Fibroblast of peridontal ligament (primary cell): Measurements from ENCODE around the gene TBX20.
"Not testable (repeated sequence)": the region's sequence is repeated elsewhere in the genome, so short reads cannot be mapped to it uniquely, and the experiment has no call there.

Source experiments
- DNase-seq: peaks from one replicate; pipeline ENCODE4 v3.0.0-alpha.2; 2010; ENCODE audit errors: extremely low read depth

Gene TBX20

DNA sequence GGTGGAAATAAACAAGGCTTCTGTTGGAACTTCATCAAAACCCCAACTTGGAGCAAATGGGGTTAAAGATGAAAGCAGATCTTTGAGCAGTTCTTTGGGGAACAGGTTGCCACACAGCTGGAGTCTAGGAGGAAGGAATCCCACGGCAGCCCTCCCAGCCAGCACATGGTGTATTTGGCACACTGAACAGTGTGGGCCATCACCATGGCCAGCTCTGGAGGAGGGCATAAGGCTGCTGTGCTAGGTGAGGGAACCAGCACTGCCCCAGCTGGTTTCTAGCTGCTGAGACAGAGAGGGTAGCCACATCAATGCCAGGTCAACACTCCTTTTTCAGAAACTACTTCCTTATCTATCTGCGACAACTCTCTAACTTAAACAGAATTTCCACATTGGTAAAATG lies 33.7 kb downstream of the TBX20 start:
- not testable (repeated sequence) for DNase-seq

DNA sequence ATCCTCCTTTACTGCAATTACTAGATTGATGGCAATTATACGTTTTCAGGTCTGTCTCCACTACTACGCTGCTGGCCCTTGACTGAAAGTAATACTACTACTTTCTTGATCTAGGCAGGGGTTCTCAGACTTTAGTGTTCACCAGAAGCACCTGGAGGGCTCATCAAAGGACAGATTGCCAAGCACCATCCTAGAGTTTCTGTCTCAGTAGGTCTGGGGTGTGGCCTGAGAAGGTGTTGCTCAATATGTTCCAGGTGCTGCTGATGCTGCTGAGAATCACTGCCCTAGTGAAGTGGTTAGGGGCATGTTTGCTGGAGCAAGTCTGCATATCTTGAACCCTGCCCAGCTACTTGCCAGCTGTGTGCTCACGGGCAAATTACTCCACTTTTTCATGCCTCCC lies 37.9 kb downstream of the TBX20 start:
- DNase-seq: not testable (repeated sequence)

DNA sequence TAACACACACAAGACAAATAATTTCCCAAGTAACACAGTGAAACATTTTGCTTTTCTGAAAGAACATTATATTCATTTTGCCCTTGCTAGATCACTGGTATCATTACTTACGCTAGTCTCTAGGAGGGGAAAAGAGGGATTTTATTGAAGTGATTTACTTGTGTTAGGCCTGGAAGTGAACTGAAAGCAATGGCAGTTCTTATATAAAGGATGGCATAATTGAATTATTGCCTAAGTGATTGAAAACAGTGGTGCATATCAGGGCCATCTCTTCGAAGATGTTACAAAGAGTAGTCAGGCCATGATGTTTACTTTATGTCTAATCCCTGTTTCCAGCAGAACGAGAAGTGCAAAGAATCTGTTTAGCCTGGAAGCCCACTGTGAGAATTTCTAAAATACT lies 38.8 kb downstream of the TBX20 start:
- DNase-seq: not testable (repeated sequence)

DNA sequence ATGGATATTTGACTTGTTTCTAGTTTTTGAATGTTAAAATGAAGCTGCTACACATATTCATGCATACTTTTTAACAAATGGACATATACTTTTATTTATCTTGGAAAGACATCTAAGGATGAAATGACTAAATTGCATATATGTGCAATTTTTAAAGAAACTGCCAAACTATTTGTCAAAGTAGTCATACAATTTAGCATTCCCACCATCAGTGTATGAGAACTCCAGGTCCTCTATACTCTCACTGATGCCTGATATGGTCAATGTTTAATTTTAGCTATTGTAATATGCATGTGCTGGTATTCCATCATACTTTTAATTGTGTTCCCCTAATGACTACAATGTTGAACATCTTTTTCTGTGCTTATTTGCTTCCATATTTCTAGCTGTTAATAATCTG lies 47.0 kb downstream of the TBX20 start:
- not testable (repeated sequence) for DNase-seq

DNA sequence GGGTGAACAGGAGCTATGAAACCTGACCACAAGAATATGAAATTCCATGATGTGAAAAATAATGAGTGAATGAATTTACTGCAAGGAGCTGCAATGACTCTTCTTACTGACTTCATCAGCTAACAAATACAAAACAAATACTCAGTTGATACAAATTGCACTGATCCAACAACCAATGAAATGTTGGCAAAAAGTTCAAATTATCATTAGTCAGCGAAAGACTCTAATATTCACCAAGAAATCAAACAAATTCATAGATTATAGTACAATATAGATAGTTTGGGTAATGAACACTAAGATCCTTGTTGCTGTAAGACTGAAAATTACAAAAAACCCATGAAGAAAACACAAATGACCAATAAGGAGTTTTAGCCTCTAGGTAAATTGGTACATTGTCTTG lies 49.0 kb downstream of the TBX20 start:
- not testable (repeated sequence) for DNase-seq

DNA sequence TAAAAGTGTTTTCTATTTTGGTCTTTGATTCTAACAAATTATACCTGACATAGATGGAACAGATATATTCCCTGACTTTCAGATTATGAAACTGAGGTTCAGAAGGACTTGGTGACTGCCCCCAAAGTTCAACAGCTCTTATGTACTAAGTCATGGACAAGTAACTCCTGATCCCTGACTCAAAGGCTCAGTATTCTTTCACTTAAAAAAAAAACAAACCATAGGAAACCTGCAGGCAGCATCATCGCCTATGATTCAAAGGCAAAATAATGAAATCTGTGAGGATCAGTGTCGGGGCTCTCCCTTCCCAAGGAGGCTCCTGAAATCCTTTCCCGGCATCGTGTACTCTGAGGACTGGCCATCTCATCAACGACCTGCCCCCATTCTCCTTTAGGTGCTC lies 49.9 kb downstream of the TBX20 start:
- DNase-seq: not testable (repeated sequence)

DNA sequence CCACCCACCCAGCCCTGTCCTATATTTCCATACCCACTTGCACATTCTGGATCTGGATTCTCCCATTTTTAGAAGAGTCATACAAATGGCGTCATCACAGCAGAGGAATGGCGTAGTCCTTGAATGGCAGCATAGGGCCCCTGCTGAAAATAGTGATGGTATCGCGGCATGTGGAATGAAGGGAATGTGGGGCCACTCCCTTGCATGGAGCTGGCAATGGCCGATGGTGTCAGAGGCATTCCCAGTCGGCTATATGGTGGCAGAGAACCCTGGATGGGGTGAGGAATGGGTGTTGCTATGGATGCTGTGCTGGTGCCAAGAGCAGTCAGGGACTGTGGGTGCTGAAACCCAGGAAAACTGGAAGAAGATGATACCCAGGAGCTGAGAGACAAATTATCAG lies 51.5 kb downstream of the TBX20 start:
- DNase-seq: not testable (repeated sequence)

DNA sequence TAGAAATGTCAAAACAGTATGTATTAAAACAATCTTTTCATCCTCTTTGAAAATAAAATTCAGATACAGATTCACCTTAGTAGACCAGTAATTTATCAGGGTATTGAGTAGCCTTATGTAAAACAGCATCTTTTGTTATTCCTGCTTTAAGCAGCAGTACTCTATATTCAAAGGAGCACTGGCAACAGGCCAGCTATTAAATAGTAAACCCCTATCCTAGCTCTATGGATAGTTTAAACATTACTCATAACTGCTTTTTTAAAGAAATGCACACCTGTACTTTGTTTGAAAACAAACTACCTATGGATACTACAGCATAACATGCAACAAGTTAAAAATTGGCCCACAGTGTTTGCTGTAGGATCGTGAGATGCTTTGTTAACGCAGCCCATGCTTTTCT lies 53.7 kb downstream of the TBX20 start:
- DNase-seq: not testable (repeated sequence)

DNA sequence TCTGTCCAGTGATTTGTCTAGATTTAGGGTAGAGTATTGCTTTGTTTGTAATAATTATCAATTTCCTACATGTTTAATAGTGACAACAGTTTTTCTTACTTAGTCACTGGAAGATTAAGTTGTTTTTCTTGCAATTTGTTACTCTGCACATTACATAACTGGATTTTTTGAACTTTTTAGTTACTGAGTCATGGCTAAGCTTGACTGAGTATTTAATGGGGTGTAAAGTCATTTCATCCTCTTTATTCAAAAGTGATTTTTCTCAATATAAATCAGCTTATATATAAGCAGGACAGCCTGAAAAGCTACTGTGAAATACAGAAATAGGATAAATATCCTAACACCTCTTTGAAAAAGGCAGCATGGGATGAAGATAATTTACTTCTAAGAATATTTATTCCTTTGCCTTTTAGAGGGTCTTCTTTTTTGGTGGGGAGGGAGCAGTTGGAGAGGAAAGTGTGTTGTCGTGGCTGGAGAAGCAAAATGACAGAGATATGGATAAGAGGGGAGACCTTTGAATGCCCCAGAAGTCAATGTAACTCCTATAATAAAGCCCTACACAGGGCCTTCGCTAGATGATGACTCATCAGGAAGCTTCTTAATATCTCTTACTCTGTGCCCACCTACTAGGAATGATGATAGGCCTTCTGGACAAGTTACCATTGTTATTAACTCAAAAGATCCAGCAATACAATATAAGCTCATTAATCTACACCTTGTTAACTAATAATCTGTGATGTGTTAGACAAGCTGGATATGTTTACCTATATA lies 55.3 kb downstream of the TBX20 start:
- peak; percentile 16 for DNase-seq

DNA sequence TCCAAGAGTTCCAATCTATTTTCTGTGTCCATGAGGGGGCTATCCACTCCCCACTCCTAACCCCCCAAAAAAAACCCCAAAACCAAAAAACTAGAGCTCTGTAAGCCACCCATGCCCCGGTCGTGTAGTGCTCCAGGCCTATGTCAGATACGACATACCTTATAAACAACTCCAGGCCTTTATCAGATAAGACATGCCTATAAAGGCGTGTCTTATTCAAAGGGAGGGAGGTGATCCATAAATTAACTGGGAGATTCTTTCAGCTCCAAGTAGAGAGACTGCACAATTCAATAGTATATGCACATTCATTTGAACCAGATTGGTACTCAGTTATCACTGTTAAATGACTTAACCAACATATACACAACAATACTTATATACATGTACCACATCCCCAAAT lies 62.3 kb downstream of the TBX20 start:
- not testable (repeated sequence) for DNase-seq

DNA sequence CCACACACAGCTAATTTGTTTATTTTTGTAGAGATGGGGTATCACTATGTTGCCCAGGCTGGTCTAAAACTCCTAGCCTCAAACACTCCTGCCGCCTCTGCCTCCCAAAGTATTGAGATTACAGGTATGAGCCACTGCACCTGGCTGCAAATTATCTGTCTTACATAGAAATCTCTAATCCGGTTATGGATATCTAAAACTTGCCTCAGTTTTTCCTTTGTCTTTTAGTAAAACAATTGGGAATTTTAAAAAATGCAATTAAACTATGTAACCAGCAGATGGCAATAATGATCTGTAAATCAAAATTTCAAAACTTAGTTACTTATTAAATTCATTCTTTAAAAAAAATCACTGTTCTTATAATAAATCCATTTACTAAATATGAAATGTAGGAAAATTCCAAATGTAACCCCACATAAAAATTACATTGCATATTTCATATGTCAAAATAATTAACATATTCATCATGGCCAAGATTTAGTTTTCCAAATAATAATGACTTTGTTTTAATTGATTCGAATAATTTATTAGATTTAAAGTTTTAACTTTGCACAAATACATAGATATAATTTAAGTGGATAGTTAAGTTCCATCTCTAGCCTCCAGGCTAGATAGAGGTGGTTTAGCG lies 63.6 kb downstream of the TBX20 start:
- DNase-seq: not testable (repeated sequence)

DNA sequence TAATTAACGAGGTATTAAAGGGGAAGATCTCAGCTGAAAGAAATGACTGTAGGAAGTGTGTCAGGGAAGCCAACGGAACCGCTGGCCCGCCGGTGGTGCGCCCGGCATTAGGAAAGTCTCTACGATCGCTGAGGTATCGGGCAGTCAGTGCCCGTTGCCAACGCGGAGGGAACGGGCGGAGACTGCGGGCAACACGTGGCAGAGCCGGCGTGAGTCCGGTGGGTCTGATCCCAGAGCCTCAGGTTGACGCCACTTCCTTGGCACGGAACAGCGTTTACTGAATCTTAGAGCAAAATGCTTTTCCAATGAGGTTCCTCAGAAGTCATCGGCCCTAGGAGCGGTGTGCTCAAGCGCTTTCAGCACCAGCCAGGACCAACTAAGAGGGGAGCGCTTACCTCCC lies 67.1 kb downstream of the TBX20 start:
- DNase-seq: peak; percentile 7

DNA sequence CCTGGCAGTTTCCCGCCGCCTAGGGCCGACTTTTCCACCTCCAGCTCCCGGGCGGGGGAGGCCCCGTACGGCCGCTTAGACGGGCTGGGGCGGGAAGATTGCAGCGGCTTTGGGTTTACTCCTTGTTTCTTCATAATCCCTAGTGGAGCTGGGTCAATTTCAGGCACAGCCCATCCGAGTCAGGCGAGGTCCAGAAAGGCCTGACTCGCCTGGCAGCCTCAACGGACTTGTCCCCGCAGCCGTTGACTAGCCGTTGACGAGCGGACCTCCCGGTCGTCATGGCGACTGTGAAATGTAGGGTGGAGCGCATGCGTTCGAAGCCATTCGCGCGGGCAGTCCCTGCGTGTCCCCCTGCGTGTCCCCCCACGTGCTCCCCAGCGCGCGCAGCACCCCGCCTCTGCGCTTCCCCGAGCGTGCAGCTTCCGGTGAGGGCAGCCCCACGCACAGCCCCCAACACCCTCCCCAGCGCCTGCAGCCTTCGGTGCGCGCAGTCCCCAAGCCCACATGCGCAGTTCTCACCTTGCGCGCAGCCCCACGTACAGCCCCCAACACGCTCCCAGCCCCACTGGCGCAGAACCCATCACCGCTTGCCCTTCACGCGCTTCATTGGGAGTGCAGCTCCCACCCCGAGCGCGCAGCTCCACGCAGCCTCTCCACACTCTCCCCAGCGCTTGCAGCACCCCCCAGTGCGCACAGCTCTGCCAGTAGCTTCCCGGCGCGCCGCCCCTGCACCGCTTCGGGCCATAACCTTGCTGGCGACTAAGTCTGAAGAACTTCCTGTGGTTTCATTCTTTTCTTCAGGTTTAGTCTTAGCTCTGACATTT lies 67.8 kb downstream of the TBX20 start:
- DNase-seq: peak; percentile 13

DNA sequence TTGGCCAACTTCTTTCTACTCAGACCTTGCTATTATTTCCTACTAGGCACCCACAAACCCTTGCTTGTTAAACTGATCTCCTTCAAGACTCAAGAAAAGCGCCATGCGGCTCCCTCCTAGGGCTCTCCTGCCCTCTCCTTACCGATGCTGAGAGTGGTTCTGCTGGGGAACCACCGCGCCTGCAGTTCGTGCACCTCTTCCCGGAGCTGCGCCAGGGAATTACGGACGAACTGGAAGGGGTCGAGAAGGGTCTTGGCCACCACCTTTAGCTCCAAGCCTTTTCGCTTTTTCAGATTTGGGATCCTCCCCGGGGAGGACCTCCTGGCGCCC lies 68.4 kb downstream of the TBX20 start:
- DNase-seq: not testable (repeated sequence)

DNA sequence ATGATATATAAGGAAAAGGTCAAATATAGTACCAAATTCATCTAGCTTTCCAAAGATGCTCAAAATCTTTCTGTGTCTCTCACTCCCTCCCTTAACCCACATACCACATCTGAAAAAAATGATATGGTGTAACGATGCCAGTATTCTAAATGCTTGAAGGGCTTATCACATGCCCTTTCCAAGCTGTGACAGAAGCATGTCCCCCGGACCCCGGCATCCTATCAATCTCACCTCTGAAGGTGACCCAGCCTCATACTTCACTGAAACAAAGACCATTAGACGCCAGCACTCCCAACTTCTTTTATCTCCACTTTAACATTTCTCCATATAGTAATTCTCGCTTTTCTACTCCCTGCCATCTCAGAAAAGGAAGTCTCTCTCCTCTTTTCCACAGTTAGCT lies 68.9 kb downstream of the TBX20 start:
- DNase-seq: not testable (repeated sequence)

DNA sequence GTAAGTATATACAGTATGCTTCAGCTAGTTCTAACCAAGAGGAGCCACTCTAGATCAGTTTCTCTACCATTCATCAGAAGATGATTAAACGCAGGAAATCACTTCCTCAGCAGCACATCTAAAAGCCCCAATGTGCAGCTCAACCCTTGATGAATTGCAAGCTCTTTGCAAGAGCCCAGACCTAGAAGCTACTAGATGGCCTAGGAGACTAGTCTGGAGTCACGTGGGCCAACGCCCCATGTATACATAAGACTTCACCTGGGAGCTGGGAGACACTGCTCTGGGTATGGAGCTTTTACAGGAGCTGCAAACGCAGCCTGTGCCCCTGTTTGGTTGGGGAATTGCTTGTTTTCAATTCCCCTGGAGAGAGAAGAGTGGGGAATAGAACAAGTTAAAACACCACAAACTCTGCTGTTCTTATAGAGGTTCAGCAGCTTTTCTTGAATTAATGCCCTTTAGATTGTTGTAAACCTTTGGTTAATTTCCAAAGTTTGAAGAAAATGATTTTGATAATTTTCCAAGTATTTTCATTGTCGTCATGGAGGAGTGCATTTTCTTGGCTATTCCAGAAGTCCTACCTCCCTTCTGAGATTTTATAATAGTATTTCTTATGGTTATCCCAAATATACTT lies 69.9 kb downstream of the TBX20 start:
- not testable (repeated sequence) for DNase-seq

DNA sequence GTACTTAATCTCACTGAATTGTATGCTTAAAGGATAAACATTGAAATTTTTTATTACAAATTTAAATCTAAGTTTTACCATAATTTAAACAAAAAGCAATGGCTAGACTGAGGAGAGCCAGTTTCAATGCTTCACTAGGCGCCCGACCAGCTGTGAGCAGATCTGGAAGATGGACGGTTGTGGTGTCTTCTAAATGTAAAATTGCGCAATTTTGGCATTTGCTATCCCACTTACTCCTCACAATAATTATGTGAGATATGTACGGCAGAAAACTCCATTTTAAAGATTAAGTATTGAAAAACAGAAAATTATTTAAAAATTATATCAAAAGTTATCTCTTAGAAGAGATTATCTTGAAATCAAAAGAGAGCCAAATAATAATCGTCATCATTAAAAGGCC lies 73.2 kb downstream of the TBX20 start:
- not testable (repeated sequence) for DNase-seq

DNA sequence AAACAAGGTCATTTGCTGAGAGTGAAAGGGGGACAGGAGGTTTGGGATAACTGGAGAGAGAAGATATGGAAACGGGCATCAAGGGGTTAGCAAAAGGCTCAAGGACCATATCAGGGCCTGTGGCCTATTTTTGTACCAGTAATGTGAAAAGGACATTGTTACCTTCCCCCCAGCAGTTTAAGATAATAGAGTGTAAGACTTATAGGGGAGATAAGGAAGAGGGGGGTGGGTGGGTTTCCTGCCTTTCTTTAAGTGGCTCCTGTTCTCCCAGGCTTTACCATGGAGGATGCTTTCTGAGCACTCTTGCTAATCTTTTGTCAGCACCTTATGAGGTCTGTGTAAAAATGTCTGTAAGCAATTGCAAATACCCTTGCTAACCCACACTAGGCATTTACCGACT lies 80.7 kb downstream of the TBX20 start:
- not testable (repeated sequence) for DNase-seq

DNA sequence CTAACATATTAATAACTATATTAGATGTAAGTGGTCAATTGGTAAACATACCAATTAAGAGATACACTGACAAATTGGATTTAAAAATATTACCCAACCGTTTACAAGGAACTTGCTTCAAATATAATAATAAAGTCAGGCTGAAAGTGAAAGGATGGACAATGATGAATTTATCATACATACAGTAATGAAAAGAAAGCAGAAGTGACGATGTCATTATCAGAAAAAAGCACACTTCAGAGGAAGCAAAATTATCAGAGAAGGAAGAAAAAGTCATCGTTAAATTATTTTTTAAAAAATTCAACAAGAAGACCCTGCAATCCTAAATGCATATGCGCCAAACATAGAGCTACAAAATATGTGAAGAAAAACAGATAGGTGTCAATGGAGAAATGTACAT lies 81.8 kb downstream of the TBX20 start:
- not testable (repeated sequence) for DNase-seq

DNA sequence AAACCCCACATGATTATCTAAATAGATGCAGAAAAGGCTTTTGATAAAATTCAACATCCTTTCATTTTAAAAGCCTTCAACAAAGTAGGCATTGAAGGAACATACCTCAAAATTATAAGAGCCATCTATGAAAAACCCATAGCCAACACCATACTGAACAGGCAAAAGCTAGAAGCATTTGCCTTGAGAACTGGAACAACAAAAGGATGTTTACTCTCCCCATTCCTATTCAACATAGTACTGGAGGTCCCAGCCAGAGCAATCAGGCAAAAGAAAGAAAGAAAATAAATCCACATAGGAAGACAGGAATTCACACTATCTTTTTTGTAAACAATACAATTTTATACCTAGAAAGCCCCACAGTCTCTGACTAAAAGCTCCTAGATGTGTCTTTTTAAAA lies 86.2 kb downstream of the TBX20 start:
- DNase-seq: not testable (repeated sequence)

DNA sequence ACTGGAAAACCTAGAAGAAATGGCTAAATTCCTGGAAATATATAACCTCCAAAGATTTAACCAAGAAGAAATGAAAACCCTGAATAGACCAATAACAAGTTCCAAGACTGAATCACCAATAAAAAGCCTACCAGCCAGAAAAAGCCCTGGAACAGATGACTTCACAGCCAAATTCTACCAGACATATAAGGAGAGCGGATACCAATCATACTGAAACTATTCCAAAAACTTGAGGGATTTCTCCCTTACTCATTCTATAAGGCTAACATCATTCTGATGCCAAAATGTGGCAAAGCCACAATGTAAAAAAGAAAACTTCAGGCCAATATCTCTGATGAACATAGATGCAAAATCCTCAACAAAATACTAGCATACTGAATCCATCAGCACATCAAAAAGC lies 86.7 kb downstream of the TBX20 start:
- not testable (repeated sequence) for DNase-seq

DNA sequence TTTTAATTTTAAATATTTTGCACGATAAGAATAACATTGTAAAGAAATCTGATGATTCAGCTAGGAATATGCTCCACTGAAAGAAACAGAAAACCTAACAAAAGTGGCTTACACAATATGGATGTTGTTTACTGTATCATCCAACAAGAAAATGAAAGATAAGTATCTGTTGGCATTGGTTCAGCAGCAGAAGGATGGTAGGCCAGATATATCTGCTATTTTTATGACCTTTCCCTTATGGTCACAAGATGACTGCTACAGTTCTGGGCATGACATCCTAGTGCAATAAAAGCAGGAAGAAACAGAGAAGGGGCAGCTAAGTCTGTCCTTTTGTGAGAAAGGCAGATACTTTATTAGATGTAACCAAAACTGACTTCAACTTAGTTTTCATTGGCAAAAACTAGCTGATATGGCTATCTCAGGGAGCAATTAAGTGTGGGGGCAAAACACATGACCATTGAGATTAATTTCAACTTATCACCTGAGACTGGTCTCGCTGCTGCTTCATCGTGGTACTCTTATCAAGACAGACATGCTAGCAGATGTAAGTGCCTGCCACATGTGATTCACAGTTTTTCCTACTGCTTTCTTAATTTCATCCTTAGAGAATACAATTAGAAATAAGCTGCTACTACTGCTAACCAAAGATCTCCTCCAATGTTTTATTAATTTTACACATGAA lies 92.7 kb downstream of the TBX20 start:
- not testable (repeated sequence) for DNase-seq
